ENCODE results near the gene ARHGEF7. TPM values are rescaled to one million over a fixed set of nuclear protein-coding genes. Genes with fewer than 3 reads are reported as not detected.
A peak's percentile ranks its signal among the peaks of the same experiment; 100 is the strongest.

ARHGEF7 gene
- total RNA-seq, 2 experiments from 2014 or later: 46.5 to 46.7 TPM

GRCh38 chr13:111203736-111204389 is 88.8 kb downstream of the ARHGEF7 start:
- Mint-ChIP-seq H3K4me3 (no peak overlapping the region), H3K27ac (no peak overlapping the region), H3K27me3 (no peaks in the 10 kb centered on the region), H3K36me3 (peaks cover 35% of the 10 kb centered on the region), H3K4me1 (peaks cover 63% of the 10 kb centered on the region), H3K9me3 (no peaks in the 10 kb centered on the region)
- DNase-seq: no peak

GRCh38 chr13:111204438-111205177 is 89.5 kb downstream of the ARHGEF7 start:
- peaks cover 29% of the 10 kb centered on the region for H3K36me3 Mint-ChIP-seq
- peaks cover 60% of the 10 kb centered on the region for H3K4me1 Mint-ChIP-seq
- DNase-seq: no peak
- H3K27me3 Mint-ChIP-seq: no peaks in the 10 kb centered on the region
- H3K4me3 Mint-ChIP-seq: no peak overlapping the region
- H3K9me3 Mint-ChIP-seq: no peaks in the 10 kb centered on the region
- H3K27ac Mint-ChIP-seq: no peak overlapping the region

- no peak for DNase-seq
- H3K9me3 Mint-ChIP-seq: no peaks in the 10 kb centered on the region
- no peak overlapping the region for H3K4me3 Mint-ChIP-seq
- H3K4me1 Mint-ChIP-seq: peaks cover 55% of the 10 kb centered on the region
- peaks cover 20% of the 10 kb centered on the region for H3K36me3 Mint-ChIP-seq
- H3K27me3 Mint-ChIP-seq: no peaks in the 10 kb centered on the region
- H3K27ac Mint-ChIP-seq: no peak overlapping the region
These were observed 91.0 kb downstream of the ARHGEF7 start for GRCh38 chr13:111206148-111206547.

GRCh38 chr13:111209613-111210012 is 94.5 kb downstream of the ARHGEF7 start:
- H3K27ac Mint-ChIP-seq: no peak overlapping the region
- no peak overlapping the region for H3K4me3 Mint-ChIP-seq
- H3K27me3 Mint-ChIP-seq: no peaks in the 10 kb centered on the region
- no peak for DNase-seq
- peaks cover 45% of the 10 kb centered on the region for H3K4me1 Mint-ChIP-seq
- peaks cover 13% of the 10 kb centered on the region for H3K36me3 Mint-ChIP-seq
- H3K9me3 Mint-ChIP-seq: no peaks in the 10 kb centered on the region

- Mint-ChIP-seq H3K9me3 (no peaks in the 10 kb centered on the region), H3K36me3 (peaks cover 13% of the 10 kb centered on the region), H3K27me3 (no peaks in the 10 kb centered on the region), H3K27ac (no peak overlapping the region), H3K4me3 (no peak overlapping the region), H3K4me1 (peaks cover 47% of the 10 kb centered on the region)
- no peak for DNase-seq
These were observed 95.0 kb downstream of the ARHGEF7 start for GRCh38 chr13:111210091-111210490.

- peaks cover 48% of the 10 kb centered on the region for H3K4me1 Mint-ChIP-seq
- peaks cover 10% of the 10 kb centered on the region for H3K36me3 Mint-ChIP-seq
- peak overlapping the region; percentile 39 for H3K27ac Mint-ChIP-seq
- no peaks in the 10 kb centered on the region for H3K9me3 Mint-ChIP-seq
- no peaks in the 10 kb centered on the region for H3K27me3 Mint-ChIP-seq
- H3K4me3 Mint-ChIP-seq: no peak overlapping the region
- no peak for DNase-seq
These were observed 95.7 kb downstream of the ARHGEF7 start for GRCh38 chr13:111210544-111211469.

- Mint-ChIP-seq H3K4me3 (no peak overlapping the region), H3K27ac (no peak overlapping the region), H3K9me3 (no peaks in the 10 kb centered on the region), H3K27me3 (no peaks in the 10 kb centered on the region), H3K36me3 (peaks cover 6% of the 10 kb centered on the region), H3K4me1 (peaks cover 54% of the 10 kb centered on the region)
- no peak for DNase-seq
These were observed 96.8 kb downstream of the ARHGEF7 start for GRCh38 chr13:111211789-111212516.

- H3K4me3 Mint-ChIP-seq: no peak overlapping the region
- H3K9me3 Mint-ChIP-seq: no peaks in the 10 kb centered on the region
- no peak for DNase-seq
- H3K27me3 Mint-ChIP-seq: no peaks in the 10 kb centered on the region
- H3K36me3 Mint-ChIP-seq: peaks cover 6% of the 10 kb centered on the region
- H3K4me1 Mint-ChIP-seq: peaks cover 53% of the 10 kb centered on the region
- H3K27ac Mint-ChIP-seq: no peak overlapping the region
These were observed 97.4 kb downstream of the ARHGEF7 start for GRCh38 chr13:111212517-111212873.

GRCh38 chr13:111213964-111214726 is 99.0 kb downstream of the ARHGEF7 start:
- no peak for DNase-seq
- Mint-ChIP-seq H3K4me3 (no peak overlapping the region), H3K27ac (no peak overlapping the region), H3K4me1 (peaks cover 50% of the 10 kb centered on the region), H3K9me3 (no peaks in the 10 kb centered on the region), H3K36me3 (peaks cover 6% of the 10 kb centered on the region), H3K27me3 (no peaks in the 10 kb centered on the region)

- H3K9me3 Mint-ChIP-seq: no peaks in the 10 kb centered on the region
- peaks cover 6% of the 10 kb centered on the region for H3K36me3 Mint-ChIP-seq
- H3K27me3 Mint-ChIP-seq: no peaks in the 10 kb centered on the region
- peaks cover 45% of the 10 kb centered on the region for H3K4me1 Mint-ChIP-seq
- no peak overlapping the region for H3K4me3 Mint-ChIP-seq
- DNase-seq: no peak
- H3K27ac Mint-ChIP-seq: no peak overlapping the region
These were observed 100.3 kb downstream of the ARHGEF7 start for GRCh38 chr13:111215081-111216047.

- H3K27ac Mint-ChIP-seq: peak overlapping the region; percentile 12
- H3K36me3 Mint-ChIP-seq: no peaks in the 10 kb centered on the region
- H3K4me3 Mint-ChIP-seq: no peak overlapping the region
- no peaks in the 10 kb centered on the region for H3K9me3 Mint-ChIP-seq
- no peaks in the 10 kb centered on the region for H3K27me3 Mint-ChIP-seq
- peaks cover 37% of the 10 kb centered on the region for H3K4me1 Mint-ChIP-seq
- DNase-seq: peak; percentile 47
These were observed 101.3 kb downstream of the ARHGEF7 start for GRCh38 chr13:111216166-111216960.

- H3K4me3 Mint-ChIP-seq: no peak overlapping the region
- no peaks in the 10 kb centered on the region for H3K27me3 Mint-ChIP-seq
- H3K36me3 Mint-ChIP-seq: no peaks in the 10 kb centered on the region
- H3K9me3 Mint-ChIP-seq: no peaks in the 10 kb centered on the region
- no peak for DNase-seq
- peaks cover 33% of the 10 kb centered on the region for H3K4me1 Mint-ChIP-seq
- H3K27ac Mint-ChIP-seq: no peak overlapping the region
These were observed 102.5 kb downstream of the ARHGEF7 start for GRCh38 chr13:111217641-111218040.
